GM18873 (cell line): ENCODE data around the gene CHADL.

Experiments
- ATAC-seq: cut with Tn5 transposase; IDR thresholded peaks from one replicate; pipeline ENCODE4 v1.9.1; 2021; ENCODE audit warnings: mild to moderate bottlenecking, moderate library complexity, moderate number of reproducible peaks; ENCODE audit not compliant: unreplicated experiment, low FRiP score

The CHADL gene

DNA sequence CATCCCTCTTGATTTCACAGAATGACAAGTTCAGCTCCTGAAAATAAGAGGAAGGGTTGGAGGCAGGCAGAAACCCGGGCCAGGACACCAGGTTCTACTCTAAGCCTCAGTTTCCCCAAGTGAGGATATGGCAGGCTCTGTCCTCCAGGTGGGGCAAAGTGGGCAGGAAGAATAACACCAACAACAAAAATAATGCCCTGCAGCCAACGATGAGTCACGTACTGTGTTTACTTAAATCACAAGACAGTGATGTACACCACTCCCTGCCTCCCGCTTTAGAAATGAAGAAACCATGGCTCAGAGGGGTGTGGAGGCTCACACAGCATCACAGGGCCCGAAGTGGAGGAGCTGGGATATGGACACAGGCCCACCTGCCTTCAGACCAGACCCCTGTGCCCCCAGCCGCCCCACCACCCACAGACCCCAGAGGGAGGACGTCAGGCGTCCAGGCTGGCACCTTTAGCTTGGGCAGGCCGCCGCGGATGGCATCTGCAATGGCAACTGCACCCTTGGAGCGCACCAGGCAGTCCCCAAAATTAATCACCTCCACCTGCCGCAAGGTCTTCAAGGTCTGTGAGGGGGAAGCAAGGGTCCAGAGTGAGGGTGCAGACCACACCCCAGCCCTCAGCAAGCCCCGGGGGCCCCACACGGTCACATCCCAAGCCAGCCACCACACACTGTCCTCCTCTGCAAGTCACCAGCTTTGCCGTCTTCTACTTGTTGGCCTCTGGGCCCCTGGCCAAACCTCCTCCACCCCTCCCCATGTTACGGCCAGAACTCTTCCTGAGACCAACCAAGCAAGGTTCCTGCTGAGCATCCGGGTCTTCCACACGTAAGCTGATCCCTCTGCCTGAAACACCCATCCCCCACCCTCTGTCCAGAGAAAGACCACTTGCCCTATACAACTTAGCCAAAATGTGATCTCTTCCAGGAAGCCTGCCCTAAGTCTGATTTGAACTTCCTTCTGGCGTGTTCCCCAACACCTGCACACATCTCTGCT, 15.8 kb upstream of the CHADL start:
- ATAC-seq = no peak

DNA sequence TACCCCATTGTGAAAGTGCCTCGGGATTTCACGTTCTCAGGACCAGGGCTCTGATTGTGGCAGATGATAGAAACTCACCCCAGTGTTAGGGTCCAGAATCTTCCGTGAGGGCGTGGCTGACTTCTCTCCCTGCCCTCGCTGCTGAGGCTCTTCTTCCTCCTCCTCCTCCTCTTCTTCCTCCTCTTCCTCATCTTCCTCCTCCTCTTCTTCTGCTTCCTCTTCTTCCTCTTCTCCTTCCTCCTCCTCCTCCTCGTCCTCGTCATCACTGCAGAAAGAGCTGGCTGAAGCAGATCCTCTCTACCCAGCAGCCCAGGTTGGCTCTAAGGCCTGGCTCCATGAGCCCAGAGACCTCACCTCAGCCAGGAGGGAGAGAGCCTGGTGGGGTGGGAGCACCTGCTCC, 13.5 kb upstream of the CHADL start:
- no peak for ATAC-seq

DNA sequence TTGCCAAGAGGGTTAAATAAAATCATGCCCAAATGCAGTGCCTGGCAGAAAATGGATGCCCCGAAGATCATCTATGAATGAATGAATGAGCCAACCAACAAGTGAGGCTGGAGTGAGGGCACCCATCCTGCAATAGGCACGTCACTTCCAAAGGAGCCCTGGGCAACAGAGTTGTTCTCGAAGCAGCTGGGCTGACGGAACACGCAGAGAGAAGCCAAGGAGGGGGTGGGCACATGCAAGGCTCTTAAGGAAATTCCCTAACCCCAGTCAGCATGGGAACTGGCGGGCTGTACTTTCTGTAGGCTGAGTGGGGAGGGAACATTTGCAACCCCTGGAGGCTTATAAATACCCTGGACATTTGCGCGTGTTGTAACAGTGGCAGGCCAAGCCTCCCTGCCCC, 11.6 kb upstream of the CHADL start:
- no peak for ATAC-seq

DNA sequence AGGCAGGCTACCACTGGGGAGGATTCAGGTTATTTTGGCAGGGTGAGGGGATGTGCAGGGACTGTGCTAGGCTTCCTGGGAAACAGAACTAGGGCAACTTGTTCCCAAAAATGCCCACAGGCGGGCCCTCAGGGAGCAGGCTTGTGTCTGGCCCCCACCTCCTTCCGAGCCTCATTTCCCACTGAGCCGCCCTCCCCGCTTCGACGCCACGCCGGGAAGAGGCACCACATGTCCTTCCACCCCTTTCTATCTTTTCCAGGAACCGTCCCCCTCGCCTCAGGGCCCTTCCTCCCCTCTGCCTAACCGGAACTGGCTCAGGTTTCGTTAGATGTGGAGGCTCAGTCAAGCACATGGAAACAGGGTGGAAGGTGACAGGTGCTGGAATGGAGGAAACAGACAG, 9.4 kb upstream of the CHADL start:
- no peak for ATAC-seq

DNA sequence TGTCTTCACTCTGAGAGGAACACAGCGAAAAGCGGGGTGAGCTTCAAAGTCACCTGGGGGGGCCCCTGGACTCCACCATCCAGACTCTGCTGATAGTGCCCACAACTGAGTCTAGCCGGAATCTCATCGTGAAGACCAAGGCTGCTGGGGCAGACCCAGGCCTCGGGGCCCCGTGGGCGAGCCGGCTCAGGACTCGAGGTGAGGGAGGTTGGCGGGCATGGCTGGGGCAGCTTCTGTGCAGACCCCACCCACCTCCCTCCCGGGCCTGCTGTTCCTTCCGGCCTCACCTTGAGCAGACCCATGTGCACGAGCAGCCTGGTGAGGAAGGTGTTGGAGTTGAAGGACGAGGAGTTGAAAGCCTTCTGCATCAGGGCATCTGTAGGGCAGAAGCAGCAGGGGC, 8.7 kb upstream of the CHADL start:
- no peak for ATAC-seq

DNA sequence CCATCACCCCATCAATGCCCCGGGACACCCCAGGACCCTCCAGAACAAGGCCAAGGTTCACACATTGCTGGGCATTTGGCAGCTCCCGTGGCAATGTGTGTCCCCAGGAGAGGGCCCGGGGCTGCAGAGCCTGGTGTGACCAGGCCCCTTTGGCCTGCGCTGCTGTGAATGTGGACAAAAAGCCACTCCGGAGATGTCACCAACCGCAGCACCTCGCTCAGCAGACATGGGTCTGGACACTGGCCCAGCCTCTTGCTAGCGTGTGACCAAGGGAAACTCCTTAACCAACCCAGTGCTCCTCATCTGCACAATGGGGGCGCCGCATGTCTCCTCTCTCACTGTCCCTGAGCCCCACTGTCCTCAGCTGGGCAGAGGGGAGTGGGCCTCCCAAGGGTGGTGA, 8.0 kb upstream of the CHADL start:
- ATAC-seq = no peak

DNA sequence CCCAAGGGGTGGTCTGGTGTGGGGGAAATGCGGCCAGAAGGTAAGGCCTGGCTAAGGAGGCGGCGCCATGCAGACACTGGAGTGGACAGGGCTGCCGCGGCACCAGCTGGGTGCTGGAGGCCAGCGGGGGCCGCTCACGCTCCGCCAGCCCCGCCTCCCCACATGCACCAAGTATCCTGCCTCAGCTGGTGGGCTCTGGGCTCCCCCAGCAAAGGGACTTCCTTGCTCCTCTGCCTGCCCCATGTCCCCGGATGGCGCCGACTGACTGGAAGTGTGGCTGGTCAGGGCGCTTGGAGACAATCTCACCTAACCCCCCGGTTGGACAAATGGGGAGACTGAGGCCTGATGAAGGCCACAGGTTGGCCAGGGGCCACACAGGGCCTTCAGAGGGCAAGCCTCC, 7.6 kb upstream of the CHADL start:
- ATAC-seq = no peak

DNA sequence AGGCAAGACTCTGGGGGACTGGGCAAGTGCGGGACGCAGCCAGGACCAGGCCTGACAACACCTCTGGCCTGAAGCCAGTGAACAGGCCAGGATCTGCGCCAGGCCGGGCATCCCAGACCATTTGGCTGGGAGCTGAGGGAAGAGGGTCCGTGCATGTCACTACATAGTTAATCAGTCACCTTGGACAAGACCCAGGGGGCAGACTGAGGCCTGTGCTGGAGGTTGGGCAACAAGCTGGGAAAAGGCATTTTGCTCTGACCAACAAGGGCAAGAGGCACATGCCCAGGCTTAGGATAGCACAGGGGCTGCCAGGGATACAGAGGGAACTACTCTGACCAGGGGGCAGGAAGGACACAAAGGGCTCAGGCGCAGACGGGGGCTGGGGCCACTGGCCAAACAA, 7.0 kb upstream of the CHADL start:
- no peak for ATAC-seq

DNA sequence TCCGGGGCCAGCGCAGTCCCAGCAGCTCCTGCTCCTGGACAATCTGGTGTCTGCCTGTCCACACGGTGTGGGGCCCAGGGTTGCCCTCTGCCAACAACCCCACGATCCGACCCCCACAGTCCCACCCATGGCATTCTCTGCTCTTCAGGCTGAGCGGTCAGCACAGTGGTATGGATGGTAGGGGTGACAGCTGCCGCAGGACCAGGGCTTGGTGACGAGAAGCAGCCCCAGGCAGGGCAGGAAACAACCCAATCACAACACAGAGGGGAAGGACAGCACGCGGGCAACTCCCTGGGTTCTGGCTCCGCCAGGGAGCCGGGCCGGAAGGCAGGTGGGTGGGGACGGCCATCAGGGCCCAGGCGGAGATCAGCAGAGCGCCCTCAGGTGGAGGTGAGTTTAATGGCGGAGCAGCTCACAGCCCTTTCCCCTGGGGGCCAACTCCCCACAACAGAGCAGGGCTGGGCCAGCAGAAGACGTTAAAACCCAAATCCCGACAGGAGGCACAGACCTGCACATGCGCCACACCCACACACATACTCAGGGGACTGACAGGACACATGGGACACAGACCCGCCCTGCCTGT, 5.3 kb upstream of the CHADL start:
- no peak for ATAC-seq

DNA sequence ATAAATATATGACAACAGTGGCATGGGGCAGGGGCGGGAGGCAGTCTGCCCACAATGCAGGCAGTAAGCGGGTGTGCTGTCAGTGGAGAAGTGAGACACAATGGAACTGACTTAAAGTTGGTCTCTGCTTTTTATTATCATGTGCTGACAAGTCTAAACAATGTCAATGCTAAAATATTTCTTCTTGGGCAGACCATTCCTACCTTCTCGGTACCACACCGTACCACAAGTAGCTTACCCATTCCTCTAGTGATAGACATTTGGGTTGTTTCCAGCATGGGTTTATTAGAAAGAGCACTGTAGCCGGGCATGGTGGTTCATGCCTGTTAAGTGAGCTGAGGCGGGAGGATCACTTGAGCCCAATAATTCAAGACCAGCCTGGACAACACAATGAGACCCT, 2.6 kb upstream of the CHADL start:
- no peak for ATAC-seq

DNA sequence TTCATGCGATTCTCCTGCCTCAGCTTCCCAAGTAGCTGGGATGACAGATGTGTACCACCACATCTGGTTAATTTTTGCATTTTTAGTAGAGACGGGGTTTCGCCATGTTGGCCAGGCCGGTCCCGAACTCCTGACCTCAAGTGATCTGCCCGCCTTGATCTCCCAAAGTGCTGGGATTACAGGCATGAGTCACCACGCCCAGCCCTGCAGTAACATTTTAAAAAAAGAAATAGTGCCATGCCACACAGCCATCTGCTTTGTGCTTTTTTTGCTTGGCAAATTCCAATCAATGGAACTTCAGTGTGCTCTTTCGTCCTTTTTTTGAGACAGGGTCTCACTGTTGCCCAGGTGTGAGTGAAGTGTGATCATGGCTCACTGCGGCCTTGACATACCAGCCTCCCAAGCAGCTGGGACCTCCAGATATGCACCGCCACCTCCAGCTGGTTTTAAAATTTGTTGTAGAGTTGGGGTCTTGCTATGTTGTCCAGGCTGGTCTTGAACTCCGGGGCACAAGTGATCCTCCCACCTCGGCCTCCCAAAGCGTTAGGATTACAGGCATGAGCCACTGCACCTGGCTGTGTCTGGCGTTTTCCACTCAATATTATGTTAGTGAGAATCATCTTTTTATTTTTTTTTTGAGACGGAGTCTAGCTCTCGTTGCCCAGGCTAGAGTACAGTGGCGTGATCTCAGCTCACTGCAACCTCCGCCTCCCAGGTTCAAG, 1.8 kb upstream of the CHADL start:
- no peak for ATAC-seq

DNA sequence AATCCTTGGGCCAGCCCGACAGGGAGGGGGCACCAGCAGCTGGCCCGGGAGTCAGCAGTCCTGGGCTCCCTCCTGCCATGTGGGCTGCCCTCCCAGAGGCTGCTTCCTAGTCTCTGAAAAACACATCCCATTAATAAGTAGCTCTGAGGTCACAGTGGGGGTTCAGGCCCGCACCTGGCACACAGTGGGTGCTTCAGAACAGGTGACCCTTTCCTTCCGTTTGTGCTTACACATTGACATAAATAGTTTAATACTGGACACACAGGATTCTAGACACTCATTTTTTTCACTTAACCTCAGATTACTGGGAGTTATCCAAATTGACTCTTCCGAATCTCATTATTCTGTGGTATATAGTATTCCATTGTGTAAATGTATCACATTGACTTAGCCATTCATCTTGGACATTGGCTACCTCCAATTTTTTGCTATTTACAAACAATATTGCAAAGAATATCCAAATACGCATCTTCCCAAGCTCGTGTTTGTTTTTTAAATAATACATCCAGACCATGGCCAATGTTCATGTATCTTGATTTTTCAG, 474 bp upstream of the CHADL start:
- ATAC-seq = no peak

DNA sequence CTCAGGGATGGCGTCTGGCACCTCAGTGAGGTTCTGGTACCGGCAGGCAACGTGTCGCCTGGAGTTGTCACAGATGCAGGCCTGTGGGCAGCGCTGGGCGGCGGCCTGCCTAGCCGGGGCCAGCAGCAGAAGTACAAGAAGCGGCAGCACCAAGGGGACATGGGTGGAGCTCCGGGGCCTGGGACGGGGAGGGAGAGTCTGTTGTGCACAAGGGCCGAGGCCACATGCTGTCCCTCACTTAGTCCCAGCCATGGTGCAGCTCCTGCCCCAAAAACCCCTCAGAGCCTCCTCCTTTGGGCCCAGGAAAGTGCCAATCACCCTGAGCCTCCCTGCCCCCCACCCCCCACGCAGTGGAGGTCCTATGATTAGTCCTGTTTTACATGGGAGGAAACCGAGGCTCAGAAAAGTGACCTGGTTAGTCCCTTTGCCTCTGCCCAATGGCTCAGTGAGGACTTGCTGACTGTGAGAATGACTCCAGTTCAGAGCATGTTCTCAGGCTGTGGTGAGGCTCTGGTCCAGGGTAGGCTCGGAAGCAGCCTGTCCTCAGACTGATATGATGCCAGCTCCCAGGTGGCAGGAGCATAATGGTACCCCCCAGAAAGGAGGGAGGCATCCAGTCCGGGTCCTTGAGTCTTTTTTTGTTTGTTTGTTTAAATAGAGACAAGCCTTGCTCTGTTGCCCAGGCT, 1.1 kb downstream of the CHADL start:
- no peak for ATAC-seq

DNA sequence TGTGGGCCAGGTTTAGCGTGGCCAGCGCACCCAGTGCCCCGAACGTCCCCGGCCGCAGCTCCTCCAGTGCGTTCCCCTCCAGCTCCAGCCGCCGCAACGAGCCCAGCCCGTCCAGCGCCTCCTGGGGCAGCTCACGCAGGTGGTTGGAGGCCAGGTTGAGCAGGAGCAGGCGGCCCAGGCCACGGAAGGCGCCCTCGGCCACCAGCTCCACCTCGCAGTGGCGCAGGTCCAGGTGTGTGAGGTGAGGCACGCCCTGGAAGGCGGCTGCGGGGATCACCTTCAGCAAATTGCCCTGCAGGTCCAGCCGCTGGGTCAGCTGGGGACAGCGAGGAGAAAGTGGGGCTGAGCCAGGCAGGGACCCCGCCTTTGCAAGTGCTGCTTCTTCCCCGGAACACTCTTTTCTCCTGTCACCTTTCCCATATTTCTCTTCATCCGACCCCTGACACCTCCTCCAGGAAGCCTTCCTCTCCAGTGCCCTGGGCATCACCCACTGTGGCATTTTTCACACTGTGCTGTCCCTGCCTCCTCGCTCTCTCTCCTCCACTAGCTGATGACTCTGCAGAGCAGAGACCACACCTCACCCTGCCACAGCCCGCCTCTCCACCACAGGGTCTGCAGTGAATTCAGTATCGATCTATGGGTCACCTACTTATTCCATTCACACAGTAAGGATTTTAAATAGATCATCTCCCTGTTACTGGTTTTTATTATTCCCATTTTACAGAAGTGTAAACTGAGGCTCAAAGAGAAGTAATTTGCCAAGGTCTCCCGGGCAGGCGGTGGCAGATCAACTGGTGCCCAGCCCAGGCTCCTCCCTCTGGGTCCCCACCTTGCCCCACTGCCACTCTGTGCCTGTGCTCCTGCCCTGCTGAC, 1.9 kb downstream of the CHADL start:
- ATAC-seq = no peak

DNA sequence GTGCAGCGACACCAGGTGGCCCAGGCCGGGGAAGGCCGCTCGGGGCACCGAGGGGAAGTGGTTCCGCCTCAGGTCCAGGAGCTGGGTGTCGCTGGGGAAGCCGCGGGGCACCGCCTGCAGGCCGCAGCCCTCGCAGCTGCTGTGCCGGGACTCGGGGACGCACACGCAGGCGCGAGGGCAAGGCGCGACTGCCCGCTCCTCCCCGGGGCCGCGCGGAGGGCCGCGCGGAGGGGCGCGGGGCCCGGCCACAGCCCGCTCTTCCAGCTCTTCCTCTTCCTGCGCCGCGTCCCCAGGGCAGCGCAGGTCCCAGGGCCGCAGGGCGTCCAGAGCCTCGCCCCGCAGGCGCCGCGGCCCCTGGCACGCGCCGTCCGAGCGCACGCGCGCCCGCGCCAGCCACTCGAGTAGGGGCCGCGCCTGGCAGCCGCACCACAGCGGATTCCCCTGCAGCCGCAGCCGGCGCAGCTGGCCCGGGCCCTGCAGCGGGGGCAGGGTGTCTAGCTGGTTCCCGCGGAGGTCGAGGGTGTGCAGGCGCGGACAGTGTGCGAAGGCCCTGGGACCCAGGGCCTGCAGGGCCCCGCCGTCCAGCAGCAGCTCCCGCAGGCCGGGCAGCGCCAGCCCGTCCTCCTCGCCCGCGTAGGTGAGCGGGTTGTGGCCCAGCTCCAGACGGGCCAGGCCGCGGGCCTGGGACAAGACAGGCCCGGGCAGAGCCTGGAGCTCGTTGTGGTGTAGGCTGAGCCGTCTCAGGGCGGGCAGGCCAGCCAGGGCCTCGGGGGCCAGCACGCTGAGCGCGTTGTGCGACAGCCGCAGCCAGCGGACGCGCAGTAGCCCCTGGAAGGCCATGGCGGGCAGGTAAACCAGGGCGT, 2.8 kb downstream of the CHADL start:
- ATAC-seq = no peak

DNA sequence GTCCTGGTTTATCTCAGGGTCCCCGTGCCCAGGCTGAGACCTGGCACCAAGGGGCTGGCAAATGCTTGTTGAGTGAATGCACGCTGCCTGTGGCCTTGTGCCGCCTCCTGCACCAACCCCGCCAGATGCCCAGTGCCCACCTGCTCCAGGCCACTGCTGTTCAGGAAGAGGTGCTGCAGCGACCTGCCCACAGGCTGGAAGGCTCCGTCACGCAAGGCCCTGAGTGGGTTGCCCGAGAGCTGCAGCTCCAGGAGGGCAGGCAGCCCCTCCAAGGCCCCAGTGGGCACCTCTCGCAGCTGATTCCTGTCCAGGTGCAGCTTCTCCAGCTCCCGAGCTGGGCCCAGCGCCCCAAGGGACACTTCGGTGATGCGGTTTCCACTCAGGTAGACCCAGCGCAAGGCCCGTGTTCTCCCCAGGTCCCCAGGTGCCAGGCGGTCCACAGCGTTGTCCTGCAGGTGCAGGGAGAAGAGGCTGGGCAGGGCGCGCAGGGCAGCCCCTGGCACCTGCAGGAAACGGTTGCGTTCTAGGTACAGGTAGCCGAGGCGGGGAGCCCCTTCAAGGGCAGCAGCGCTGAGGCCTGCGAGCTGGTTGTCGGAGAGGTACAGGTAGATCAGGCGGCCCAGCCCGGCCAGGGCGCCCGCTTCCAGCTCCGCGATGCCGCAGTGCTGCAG, 3.6 kb downstream of the CHADL start:
- ATAC-seq = no peak

DNA sequence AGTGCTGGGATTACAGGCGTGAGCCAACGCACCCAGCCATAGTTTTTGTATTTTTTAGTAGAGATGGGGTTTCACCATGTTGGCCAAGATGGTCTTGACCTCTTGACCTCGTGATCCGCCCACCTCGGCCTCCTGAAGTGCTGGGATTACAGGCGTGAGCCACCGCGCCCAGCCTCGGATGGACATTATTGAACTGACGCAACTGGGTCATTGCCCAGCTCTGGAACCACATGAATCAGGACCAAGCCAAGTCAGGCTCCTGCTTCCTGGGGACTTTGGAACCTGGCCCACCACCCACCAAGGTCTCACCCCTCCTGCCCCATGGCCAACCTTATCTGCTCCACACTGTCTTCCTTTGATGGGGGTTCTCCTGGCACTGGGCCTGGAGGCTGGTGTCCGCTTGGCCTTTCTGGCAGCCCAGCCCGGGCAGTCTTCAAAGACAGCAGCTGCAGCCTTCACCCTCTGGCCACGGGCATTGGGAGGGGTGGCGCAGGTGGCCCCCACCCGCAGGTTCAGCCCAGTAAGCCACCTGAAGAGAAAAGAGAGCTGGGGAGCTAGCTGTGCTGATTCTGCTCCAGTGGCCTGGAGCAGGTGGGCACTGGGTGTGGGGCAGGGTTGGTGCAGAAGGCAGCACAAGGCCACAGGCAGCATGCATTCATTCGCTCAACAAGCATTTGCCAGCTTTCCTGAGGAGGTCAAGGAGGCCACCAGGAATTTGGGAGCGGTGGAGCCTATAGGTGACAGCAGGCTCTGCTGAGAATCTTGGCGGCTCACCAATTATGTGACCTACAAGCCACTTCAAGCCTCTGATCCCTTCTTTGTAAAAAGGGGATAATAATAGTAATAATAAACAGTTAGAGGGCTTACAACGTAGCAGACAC, 5.7 kb downstream of the CHADL start:
- ATAC-seq = no peak
